ENCODE measurements around the gene CRABP2. TPM values are rescaled to one million over a fixed set of nuclear protein-coding genes. Genes with fewer than 3 reads are reported as not detected.

CRABP2 gene
- total RNA-seq, 1 experiment from 2014 or later, result 209 TPM

- DNase-seq (ENCODE audit: low read depth, low spot score) (no peak), ATAC-seq (peak; percentile 86)
- no TSS peak for BruUV-seq (replicated peaks)
- TF ChIP-seq ZFX (IDR thresholded peaks at IDR 0.05), result peak; percentile 1; the same call in 1 of the 2 replicates
- TF ChIP-seq CBX3 (IDR thresholded peaks at IDR 0.05; ENCODE audit: low read depth), result no peak
- no peak for TF ChIP-seq REST (IDR thresholded peaks at IDR 0.05; ENCODE audit: low read depth)
- TF ChIP-seq EZH2phosphoT487 (IDR thresholded peaks at IDR 0.05; ENCODE audit: borderline replicate concordance), result no peak
- TF ChIP-seq JUND (IDR thresholded peaks at IDR 0.05), result no peak
- no peak for TF ChIP-seq SIN3A (IDR thresholded peaks at IDR 0.05; ENCODE audit: low read depth)
- no peak for TF ChIP-seq EGR1 (IDR thresholded peaks at IDR 0.05; ENCODE audit: low read depth)
- no peak for TF ChIP-seq SP1 (IDR thresholded peaks at IDR 0.05; ENCODE audit: low read depth)
- no peak for TF ChIP-seq TCF7L2 (IDR thresholded peaks at IDR 0.05; ENCODE audit: borderline replicate concordance, extremely low read depth, insufficient read depth, insufficient read length)
- TF ChIP-seq RAD21 (IDR thresholded peaks at IDR 0.05; ENCODE audit: low read depth), result no peak
- TF ChIP-seq POLR2A (IDR thresholded peaks at IDR 0.05; ENCODE audit: borderline replicate concordance, extremely low read depth, insufficient read depth, insufficient read length), result peak; percentile 34
- TF ChIP-seq, protein P1, sequence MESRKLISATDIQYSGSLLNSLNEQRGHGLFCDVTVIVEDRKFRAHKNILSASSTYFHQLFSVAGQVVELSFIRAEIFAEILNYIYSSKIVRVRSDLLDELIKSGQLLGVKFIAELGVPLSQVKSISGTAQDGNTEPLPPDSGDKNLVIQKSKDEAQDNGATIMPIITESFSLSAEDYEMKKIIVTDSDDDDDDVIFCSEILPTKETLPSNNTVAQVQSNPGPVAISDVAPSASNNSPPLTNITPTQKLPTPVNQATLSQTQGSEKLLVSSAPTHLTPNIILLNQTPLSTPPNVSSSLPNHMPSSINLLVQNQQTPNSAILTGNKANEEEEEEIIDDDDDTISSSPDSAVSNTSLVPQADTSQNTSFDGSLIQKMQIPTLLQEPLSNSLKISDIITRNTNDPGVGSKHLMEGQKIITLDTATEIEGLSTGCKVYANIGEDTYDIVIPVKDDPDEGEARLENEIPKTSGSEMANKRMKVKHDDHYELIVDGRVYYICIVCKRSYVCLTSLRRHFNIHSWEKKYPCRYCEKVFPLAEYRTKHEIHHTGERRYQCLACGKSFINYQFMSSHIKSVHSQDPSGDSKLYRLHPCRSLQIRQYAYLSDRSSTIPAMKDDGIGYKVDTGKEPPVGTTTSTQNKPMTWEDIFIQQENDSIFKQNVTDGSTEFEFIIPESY (IDR thresholded peaks at IDR 0.05; ENCODE audit: extremely low read depth, insufficient replicate concordance, low read length), result no peak
- no peaks in the 10 kb centered on the region for H4K20me1 ChIP-seq (ENCODE audit: insufficient read depth)
- no peaks in the 10 kb centered on the region for H3K27me3 ChIP-seq (ENCODE audit: insufficient read depth, low read length)
- no peaks in the 10 kb centered on the region for H3K79me2 ChIP-seq (ENCODE audit: insufficient read depth, low read length)
- peak within 1 kb of the TSS; percentile 39 to 53 for H3K4me3 ChIP-seq (replicated peaks in 1 of 2; ENCODE audit: low read depth in 1 of 2, low read length in 2 of 2)
- no peaks in the 10 kb centered on the region for H3K9me3 ChIP-seq (ENCODE audit: control insufficient read depth in 1 of 2, insufficient read depth in 1 of 2, low read depth in 1 of 2, low read length in 2 of 2)
- intact Hi-C loops (cut with micrococcal nuclease), result no loop called here
- ChIA-PET CTCF (interaction anchor here (0.6 to 3.8 kb wide), 13 partner anchors 9 to 183 kb away, joined by 3 to 27 read pairs (median 4); partner anchors contain the start of genes CRABP2, HAPLN2 and NTRK1), RAD21 (ENCODE audit: low non-redundant PET in 1 of 2, low total read pairs in 2 of 2, uncharacterized antibody in 2 of 2, unreplicated experiment in 2 of 2) (interaction anchor here in 1 of 2 experiments (0.6 to 1.5 kb wide), 4 partner anchors 16 to 183 kb away, joined by 3 to 4 read pairs (median 3); no protein-coding TSS in a partner anchor), POLR2A (interaction anchor here (0.6 to 2.8 kb wide), 7 partner anchors 10 to 254 kb away, joined by 3 to 33 read pairs (median 3); no protein-coding TSS in a partner anchor)
- H2AFZ ChIP-seq (ENCODE audit: low read depth, low read length, poor library complexity, severe bottlenecking), result peak within 1 kb of the TSS; percentile 65
- H3K36me3 ChIP-seq (ENCODE audit: control insufficient read depth in 1 of 2, insufficient read depth in 2 of 2, low read length in 2 of 2), result no peaks in the 10 kb centered on the region
- no peaks in the 10 kb centered on the region for H3K9me2 ChIP-seq (ENCODE audit: insufficient read depth)
- H3K4me2 ChIP-seq (ENCODE audit: low read length), result peak within 1 kb of the TSS; percentile 89
- peak within 1 kb of the TSS; percentile 56 for H3K9ac ChIP-seq (ENCODE audit: low read length)
- H3K27ac ChIP-seq (ENCODE audit: low read depth, low read length), result peak within 1 kb of the TSS; percentile 38; the same call in 1 of the 2 replicates
- H3K4me1 ChIP-seq (ENCODE audit: control insufficient read depth in 1 of 2, insufficient read depth in 2 of 2, low read length in 2 of 2), result peaks cover 14 to 28% of the 10 kb centered on the region in 2 experiments
These were observed 28.4 kb downstream of the CRABP2 start, which contains the start of gene NES for GRCh38 chr1:156676820-156677615. NES (minus strand) TSS chr1:156677407; CDS start chr1:156677264, 143 bp downstream.

Measured in HCT116 (cell line).